B cell (primary cell): ENCODE data around the gene DPP10. TPM values are rescaled to one million over a fixed set of nuclear protein-coding genes. Genes with fewer than 3 reads are reported as not detected.

Experiments
- ATAC-seq: fragments of 200-7000 bp; cut with Tn5 transposase; one replicate; pipeline ENCODE4 v1.10.0; 2021; ENCODE audit warnings: low read depth, mild to moderate bottlenecking, moderate number of reproducible peaks, moderate library complexity
- CTCF ChIA-PET: fragments of 350-600 bp; sonication (Branson Sonifier 250); formaldehyde crosslinking; loops from one replicate; lab custom pipeline; 2021; ENCODE audit warnings: antibody characterized with exemption, inconsistent platforms; lab: Charles Lee
- POLR2A ChIA-PET: fragments of 350-600 bp; sonication (Branson Sonifier 250); formaldehyde crosslinking; loops from one replicate; lab custom pipeline; 2021; ENCODE audit warnings: antibody characterized with exemption; lab: Charles Lee
- DNase-seq: peaks from one replicate; pipeline ENCODE4 v3.0.0; 2013
- H2AFZ ChIP-seq: 2 replicates; pipeline ENCODE4 v1.6.1; 2012; ENCODE audit warnings: mild to moderate bottlenecking, low read depth, low read length; ENCODE audit not compliant: insufficient read depth, poor library complexity, severe bottlenecking
- H3K27ac ChIP-seq, 2 donors: 1 replicate in 1 of 2; 2 replicates in 1 of 2; pipeline ENCODE4 v1.5.1; 2012 to 2013; ENCODE audit warnings: low read length in 2 of 2, mild to moderate bottlenecking in 2 of 2, moderate library complexity in 1 of 2
- H3K27me3 ChIP-seq, 4 experiments: fragments of 200-600 bp in 1 of 4; sonication (generic) in 1 of 4; replicated peaks in 1 of 4; 1 replicate in 2 of 4; 2 replicates in 2 of 4; pipeline versions ENCODE4 v1.6.1 to v1.7.0; 2013 to 2016; ENCODE audit warnings: low read length in 3 of 4, mild to moderate bottlenecking in 2 of 4, mixed read lengths in 1 of 4, moderate library complexity in 1 of 4; ENCODE audit not compliant: insufficient read depth in 4 of 4, control insufficient read depth in 3 of 4; ENCODE audit errors: control extremely low read depth in 1 of 4
- H3K36me3 ChIP-seq, 2 experiments: replicated peaks in 1 of 2; 1 replicate in 1 of 2; 2 replicates in 1 of 2; pipeline versions ENCODE4 v1.6.1 to v1.7.1; 2013; ENCODE audit warnings: low read length in 1 of 2; ENCODE audit not compliant: insufficient read depth in 2 of 2, control insufficient read depth in 1 of 2; ENCODE audit errors: control extremely low read depth in 1 of 2, extremely low read depth in 1 of 2
- H3K4me1 ChIP-seq, 2 donors: fragments of 200-600 bp in 1 of 2; sonication (generic) in 1 of 2; 1 replicate in 1 of 2; 2 replicates in 1 of 2; pipeline versions ENCODE4 v1.5.1 to v1.6.1; 2013 to 2017; ENCODE audit warnings: low read length in 2 of 2; ENCODE audit not compliant: control insufficient read depth in 2 of 2, insufficient read depth in 2 of 2
- H3K4me2 ChIP-seq: replicated peaks from 2 replicates; pipeline ENCODE3; 2012; ENCODE audit warnings: mild to moderate bottlenecking, low read depth, low read length; ENCODE audit not compliant: poor library complexity, severe bottlenecking
- H3K4me3 ChIP-seq, 5 experiments: fragments of 200-600 bp in 1 of 5; sonication (generic) in 1 of 5; 1 replicate in 3 of 5; 2 replicates in 2 of 5; pipeline versions ENCODE4 v1.5.1 to v1.7.0; 2011 to 2016; ENCODE audit warnings: low read length in 4 of 5, mild to moderate bottlenecking in 4 of 5, low read depth in 2 of 5, control low read depth in 1 of 5, moderate library complexity in 1 of 5; ENCODE audit not compliant: insufficient read depth in 1 of 5; ENCODE audit errors: control extremely low read depth in 1 of 5, extremely low read depth in 1 of 5
- H3K79me2 ChIP-seq: fragments of 200-600 bp; sonication (generic); one replicate; pipeline ENCODE4 v1.6.0; 2016; ENCODE audit warnings: low read length; ENCODE audit not compliant: control insufficient read depth, insufficient read depth
- H3K9ac ChIP-seq: fragments of 200-600 bp; sonication (generic); 2 replicates; pipeline ENCODE4 v1.6.1; 2017; ENCODE audit warnings: mild to moderate bottlenecking, low read length, moderate library complexity
- H3K9me3 ChIP-seq, 3 donors: one replicate each; pipeline versions ENCODE4 v1.6.1 to v1.7.1; 2013; ENCODE audit warnings: low read length in 2 of 3; ENCODE audit not compliant: control insufficient read depth in 2 of 3, insufficient read depth in 1 of 3; ENCODE audit errors: control extremely low read depth in 1 of 3
- H4K20me1 ChIP-seq: 2 replicates; pipeline ENCODE4 v1.6.0; 2012; ENCODE audit warnings: mild to moderate bottlenecking, low read length; ENCODE audit not compliant: insufficient read depth, control insufficient read depth, poor library complexity, severe bottlenecking
- H3K27ac Mint-ChIP-seq: one replicate; pipeline ENCODE4 v1.8.0; 2021; ENCODE audit warnings: mixed read lengths
- H3K27me3 Mint-ChIP-seq: one replicate; pipeline ENCODE4 v1.8.0; 2021; ENCODE audit warnings: mixed read lengths
- H3K4me1 Mint-ChIP-seq: one replicate; pipeline ENCODE4 v1.8.0; 2021; ENCODE audit warnings: mixed read lengths
- H3K4me3 Mint-ChIP-seq: one replicate; pipeline ENCODE4 v1.8.0; 2021; ENCODE audit warnings: mixed read lengths
- H3K9me3 Mint-ChIP-seq: one replicate; pipeline ENCODE4 v1.8.0; 2022; ENCODE audit warnings: mixed read lengths; ENCODE audit not compliant: insufficient read depth
- EZH2 ChIP-seq: IDR thresholded peaks from 2 replicates; pipeline ENCODE4 v1.6.1; 2012; ENCODE audit warnings: borderline replicate concordance, low read depth, mild to moderate bottlenecking, moderate library complexity, low read length; ENCODE audit not compliant: insufficient read depth, poor library complexity, severe bottlenecking
- WGBS: methylation state at CpG from one replicate; pipeline ENCODE4 v1.1.5; 2013; ENCODE audit warnings: missing lambda C conversion rate; ENCODE audit not compliant: insufficient coverage; 5-methylcytosine and 5-hydroxymethylcytosine counted together
- intact Hi-C: fragments of 100-400 bp; cut with micrococcal nuclease; formaldehyde crosslinking; loops from one replicate; pipeline ENCODE4 v1.10.0; 2022
- polyA plus RNA-seq: library from polyadenylated mRNA; depleted of rRNA; stranded (reverse); fragments of >200 nt; gene quantifications from 2 replicates; pipeline ENCODE4 v1.2.3, GENCODE V29; 2012
- total RNA-seq, 2 donors: library from RNA; stranded (reverse); fragments of 120-200 nt in 1 of 2; gene quantifications; 1 replicate in 1 of 2; 2 replicates in 1 of 2; pipeline versions ENCODE4 v1.2.3 to v1.2.4, GENCODE V29; 2013 to 2022
- TF ChIP-seq, protein P1 (sequence below): fragments of 200-600 bp; IDR thresholded peaks from one replicate; pipeline ENCODE4 v1.8.0; 2022; ENCODE audit warnings: antibody characterized with exemption, mild to moderate bottlenecking

The DPP10 gene
- total and polyA plus RNA-seq, 2 donors (not counting 1 experiment from before 2014, with no cell fraction given) = not detected

DNA sequence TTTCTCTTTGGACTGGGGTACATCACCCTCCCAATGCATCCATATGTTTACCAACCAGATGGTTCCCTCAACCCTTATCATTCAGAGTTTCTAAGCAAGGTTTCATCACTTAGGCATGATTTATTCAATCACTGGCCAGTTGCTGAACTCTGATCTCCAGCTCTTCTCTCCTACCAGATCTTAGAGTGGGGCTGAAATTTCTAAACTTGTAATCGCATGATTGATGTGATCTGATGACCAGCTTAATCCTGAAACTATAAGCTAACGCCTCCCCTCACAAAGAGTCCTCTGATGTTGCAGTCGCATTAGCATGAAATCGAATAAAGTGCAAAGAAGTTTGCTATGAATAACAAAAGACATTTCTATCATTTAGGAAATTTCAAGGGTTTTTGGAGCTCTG, 1082.0 kb downstream of the DPP10 start:
- WGBS = no CpG with 5 or more reads among the region's 4 CpGs

DNA sequence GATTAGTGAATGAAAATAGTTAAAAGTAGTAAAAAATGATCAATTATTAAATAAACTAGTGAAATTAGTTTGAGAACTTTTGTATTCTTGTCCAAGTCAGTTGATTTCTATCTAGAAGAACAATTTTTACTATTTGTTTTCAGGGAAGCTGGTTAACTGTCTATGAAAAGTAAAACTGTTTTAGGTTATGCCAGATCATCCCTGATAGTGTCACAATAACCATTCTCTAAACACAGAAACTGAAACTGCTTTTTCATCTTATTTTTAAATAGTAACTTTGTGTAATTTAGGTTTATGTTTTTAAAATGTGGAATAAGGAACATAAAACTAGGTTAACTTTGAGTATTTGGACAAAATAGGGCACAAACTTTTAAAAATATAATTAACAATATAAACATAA, 1087.2 kb downstream of the DPP10 start:
- H3K27me3 Mint-ChIP-seq = no peaks in the 10 kb centered on the region
- H3K27ac ChIP-seq = no peak overlapping the region
- no peaks in the 10 kb centered on the region for H3K79me2 ChIP-seq
- H3K27ac Mint-ChIP-seq = no peak overlapping the region
- no peaks in the 10 kb centered on the region for H3K4me1 Mint-ChIP-seq
- H2AFZ ChIP-seq = no peak overlapping the region
- ChIA-PET POLR2A (no interaction called here), CTCF (no interaction called here)
- no peak overlapping the region for H3K9ac ChIP-seq
- no peaks in the 10 kb centered on the region for H3K27me3 ChIP-seq
- H3K9me3 ChIP-seq = no peaks in the 10 kb centered on the region
- H3K4me3 Mint-ChIP-seq = no peak overlapping the region
- DNase-seq = no peak
- no peak for TF ChIP-seq EZH2
- TF ChIP-seq, protein P1, sequence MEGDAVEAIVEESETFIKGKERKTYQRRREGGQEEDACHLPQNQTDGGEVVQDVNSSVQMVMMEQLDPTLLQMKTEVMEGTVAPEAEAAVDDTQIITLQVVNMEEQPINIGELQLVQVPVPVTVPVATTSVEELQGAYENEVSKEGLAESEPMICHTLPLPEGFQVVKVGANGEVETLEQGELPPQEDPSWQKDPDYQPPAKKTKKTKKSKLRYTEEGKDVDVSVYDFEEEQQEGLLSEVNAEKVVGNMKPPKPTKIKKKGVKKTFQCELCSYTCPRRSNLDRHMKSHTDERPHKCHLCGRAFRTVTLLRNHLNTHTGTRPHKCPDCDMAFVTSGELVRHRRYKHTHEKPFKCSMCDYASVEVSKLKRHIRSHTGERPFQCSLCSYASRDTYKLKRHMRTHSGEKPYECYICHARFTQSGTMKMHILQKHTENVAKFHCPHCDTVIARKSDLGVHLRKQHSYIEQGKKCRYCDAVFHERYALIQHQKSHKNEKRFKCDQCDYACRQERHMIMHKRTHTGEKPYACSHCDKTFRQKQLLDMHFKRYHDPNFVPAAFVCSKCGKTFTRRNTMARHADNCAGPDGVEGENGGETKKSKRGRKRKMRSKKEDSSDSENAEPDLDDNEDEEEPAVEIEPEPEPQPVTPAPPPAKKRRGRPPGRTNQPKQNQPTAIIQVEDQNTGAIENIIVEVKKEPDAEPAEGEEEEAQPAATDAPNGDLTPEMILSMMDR = no peak
- no peak overlapping the region for H3K4me3 ChIP-seq
- H4K20me1 ChIP-seq = no peaks in the 10 kb centered on the region
- intact Hi-C loops = no loop called here
- no peak overlapping the region for H3K4me2 ChIP-seq
- no peaks in the 10 kb centered on the region for H3K9me3 Mint-ChIP-seq
- H3K36me3 ChIP-seq = no peaks in the 10 kb centered on the region
- ATAC-seq = no peak
- no peaks in the 10 kb centered on the region for H3K4me1 ChIP-seq

More for the DNA sequence above, 1082.0 kb downstream of the DPP10 start:
- H3K27me3 ChIP-seq = no peaks in the 10 kb centered on the region
- H3K79me2 ChIP-seq = no peaks in the 10 kb centered on the region
- no peaks in the 10 kb centered on the region for H3K36me3 ChIP-seq
- CTCF ChIA-PET = no interaction called here
- no peak overlapping the region for H2AFZ ChIP-seq
- H4K20me1 ChIP-seq = no peaks in the 10 kb centered on the region
- H3K4me1 ChIP-seq = no peaks in the 10 kb centered on the region
- Mint-ChIP-seq H3K27me3 (no peaks in the 10 kb centered on the region), H3K9me3 (no peaks in the 10 kb centered on the region), H3K27ac (no peak overlapping the region), H3K4me3 (no peak overlapping the region), H3K4me1 (no peaks in the 10 kb centered on the region)
- H3K4me2 ChIP-seq = no peak overlapping the region
- no peak overlapping the region for H3K27ac ChIP-seq
- ATAC-seq (no peak), DNase-seq (no peak)
- no peak overlapping the region for H3K4me3 ChIP-seq
- TF ChIP-seq, protein P1 = no peak
- no peak for TF ChIP-seq EZH2
- POLR2A ChIA-PET = no interaction called here
- H3K9ac ChIP-seq = no peak overlapping the region
- H3K9me3 ChIP-seq = peaks cover 0 to 4% (median 0%) of the 10 kb centered on the region in 3 donors
- intact Hi-C loops = no loop called here
